ENCODE results near the gene IRF1.

IRF1 gene

GRCh38 chr5:132464156-132464939 is 26.2 kb downstream of the IRF1 start:
- in situ Hi-C loops (cut with HindIII; ENCODE audit: low pct_unique_long_range_greater_than_20kb, low sequenced_read_pairs), result no loop called here
- peak; percentile 30 to 58 for DNase-seq (ENCODE audit: low read depth in 1 of 2, low spot score in 1 of 2)
- no peak for TF ChIP-seq JUND (IDR thresholded peaks at IDR 0.05; ENCODE audit: low read depth)

GRCh38 chr5:132463811-132464155 is 26.8 kb downstream of the IRF1 start:
- in situ Hi-C loops (cut with HindIII; ENCODE audit: low pct_unique_long_range_greater_than_20kb, low sequenced_read_pairs), result no loop called here
- DNase-seq (ENCODE audit: low read depth in 1 of 2, low spot score in 1 of 2), result no peak
- TF ChIP-seq JUND (IDR thresholded peaks at IDR 0.05; ENCODE audit: low read depth), result no peak

- in situ Hi-C loops (cut with HindIII; ENCODE audit: low pct_unique_long_range_greater_than_20kb, low sequenced_read_pairs), result no loop called here
- no peak for DNase-seq (ENCODE audit: low read depth in 1 of 2, low spot score in 1 of 2)
- no peak for TF ChIP-seq JUND (IDR thresholded peaks at IDR 0.05; ENCODE audit: low read depth)
Observed at GRCh38 chr5:132462856-132463745, 27.5 kb downstream of the IRF1 start.

GRCh38 chr5:132462333-132462732 is 28.2 kb downstream of the IRF1 start:
- DNase-seq (ENCODE audit: low read depth in 1 of 2, low spot score in 1 of 2), result no peak
- no peak for TF ChIP-seq JUND (IDR thresholded peaks at IDR 0.05; ENCODE audit: low read depth)
- in situ Hi-C loops (cut with HindIII; ENCODE audit: low pct_unique_long_range_greater_than_20kb, low sequenced_read_pairs), result no loop called here

- in situ Hi-C loops (cut with HindIII; ENCODE audit: low pct_unique_long_range_greater_than_20kb, low sequenced_read_pairs), result no loop called here
- DNase-seq (ENCODE audit: low read depth in 1 of 2, low spot score in 1 of 2), result no peak
- no peak for TF ChIP-seq JUND (IDR thresholded peaks at IDR 0.05; ENCODE audit: low read depth)
Observed at GRCh38 chr5:132461569-132462070, 29.0 kb downstream of the IRF1 start.

- in situ Hi-C loops (cut with HindIII; ENCODE audit: low pct_unique_long_range_greater_than_20kb, low sequenced_read_pairs), result no loop called here
Observed at GRCh38 chr5:132460846-132461568, 29.6 kb downstream of the IRF1 start.

GRCh38 chr5:132459983-132460838 is 30.4 kb downstream of the IRF1 start:
- DNase-seq (ENCODE audit: low read depth in 1 of 2, low spot score in 1 of 2), result peak in 1 of 2 experiments; percentile 79
- TF ChIP-seq JUND (IDR thresholded peaks at IDR 0.05; ENCODE audit: low read depth), result no peak
- in situ Hi-C loops (cut with HindIII; ENCODE audit: low pct_unique_long_range_greater_than_20kb, low sequenced_read_pairs), result no loop called here

More at GRCh38 chr5:132460846-132461568, 29.6 kb downstream of the IRF1 start:
- no peak for DNase-seq (ENCODE audit: low read depth in 1 of 2, low spot score in 1 of 2)
- no peak for TF ChIP-seq JUND (IDR thresholded peaks at IDR 0.05; ENCODE audit: low read depth)

GRCh38 chr5:132459031-132459982 is 31.3 kb downstream of the IRF1 start:
- in situ Hi-C loops (cut with HindIII; ENCODE audit: low pct_unique_long_range_greater_than_20kb, low sequenced_read_pairs), result no loop called here
- no peak for DNase-seq (ENCODE audit: low read depth in 1 of 2, low spot score in 1 of 2)
- no peak for TF ChIP-seq JUND (IDR thresholded peaks at IDR 0.05; ENCODE audit: low read depth)

- no peak for TF ChIP-seq JUND (IDR thresholded peaks at IDR 0.05; ENCODE audit: low read depth)
- DNase-seq (ENCODE audit: low read depth in 1 of 2, low spot score in 1 of 2), result no peak
- in situ Hi-C loops (cut with HindIII; ENCODE audit: low pct_unique_long_range_greater_than_20kb, low sequenced_read_pairs), result no loop called here
Observed at GRCh38 chr5:132458651-132459030, 31.9 kb downstream of the IRF1 start.

GRCh38 chr5:132458226-132458560 is 32.4 kb downstream of the IRF1 start:
- no peak for DNase-seq (ENCODE audit: low read depth in 1 of 2, low spot score in 1 of 2)
- in situ Hi-C loops (cut with HindIII; ENCODE audit: low pct_unique_long_range_greater_than_20kb, low sequenced_read_pairs), result no loop called here
- TF ChIP-seq JUND (IDR thresholded peaks at IDR 0.05; ENCODE audit: low read depth), result no peak

All from T47D (cell line).